SK-N-SH (cell line): ENCODE data around the gene VPS4B. TPM values are rescaled to one million over a fixed set of nuclear protein-coding genes. Genes with fewer than 3 reads are reported as not detected.

Experiments used
- CTCF ChIA-PET: fragments of 300-600, 350-600 bp; formaldehyde crosslinking; extraction: SDS; loops from one replicate; lab custom pipeline; 2021; lab: Yijun Ruan, JAX
- POLR2A ChIA-PET: fragments of 350-600 bp; sonication (Branson Sonifier 250); formaldehyde crosslinking; extraction: SDS; loops from one replicate; lab custom pipeline; 2020; ENCODE audit warnings: antibody characterized with exemption, inconsistent platforms; lab: Yijun Ruan, JAX
- DNase-seq: peaks from one replicate; pipeline ENCODE4 v3.0.0; 2012
- H2AFZ ChIP-seq: fragments of 200-600 bp; sonication (generic); 2 replicates; pipeline ENCODE4 v1.8.1; 2016; ENCODE audit warnings: antibody characterized with exemption, mild to moderate bottlenecking, low read depth
- H3F3A ChIP-seq: fragments of 200-600 bp; sonication (generic); replicated peaks from 2 replicates; pipeline ENCODE3; 2016; ENCODE audit warnings: antibody characterized with exemption, mild to moderate bottlenecking; ENCODE audit not compliant: insufficient read depth
- H3K27ac ChIP-seq, 2 experiments: fragments of 200-500 bp in 1 of 2; fragments of 200-600 bp in 1 of 2; sonication (Bioruptor generic) in 1 of 2; sonication (generic), shearing (Covaris generic) in 1 of 2; 2 replicates each; pipeline versions ENCODE4 v1.5.1 to v1.6.1; 2014 to 2016; ENCODE audit warnings: low read depth in 2 of 2, inconsistent platforms in 1 of 2, low read length in 1 of 2, mild to moderate bottlenecking in 1 of 2, mixed read lengths in 1 of 2
- H3K27me3 ChIP-seq: fragments of 200-600 bp; sonication (generic), shearing (Covaris generic); 2 replicates; pipeline ENCODE4 v1.6.1; 2016; ENCODE audit warnings: mixed run types; ENCODE audit not compliant: insufficient read depth
- H3K36me3 ChIP-seq, 2 experiments: fragments of 200-500 bp in 1 of 2; fragments of 200-600 bp in 1 of 2; sonication (Bioruptor generic) in 1 of 2; sonication (generic) in 1 of 2; replicated peaks in 1 of 2; 2 replicates each; pipeline versions ENCODE3 to v1.5.1; 2014 to 2016; ENCODE audit warnings: low read length in 1 of 2, mild to moderate bottlenecking in 1 of 2; ENCODE audit not compliant: insufficient read depth in 2 of 2, control insufficient read depth in 1 of 2
- H3K4me1 ChIP-seq, 2 experiments: fragments of 200-500 bp in 1 of 2; fragments of 200-600 bp in 1 of 2; sonication (Bioruptor generic) in 1 of 2; sonication (generic), shearing (Covaris generic) in 1 of 2; 2 replicates each; pipeline versions ENCODE4 v1.5.1 to v1.6.1; 2014 to 2016; ENCODE audit warnings: low read depth in 1 of 2, low read length in 1 of 2, mixed run types in 1 of 2; ENCODE audit not compliant: insufficient read depth in 2 of 2, control insufficient read depth in 1 of 2
- H3K4me2 ChIP-seq: fragments of 200-600 bp; sonication (generic), shearing (Covaris generic); 2 replicates; pipeline ENCODE4 v1.6.1; 2017; ENCODE audit warnings: mixed run types
- H3K4me3 ChIP-seq, 2 experiments: fragments of 200-500 bp in 1 of 2; fragments of 200-600 bp in 1 of 2; sonication (Bioruptor generic) in 1 of 2; sonication (generic), shearing (Covaris generic) in 1 of 2; 2 replicates each; pipeline versions ENCODE4 v1.5.1 to v1.8.1; 2014 to 2016; ENCODE audit warnings: low read depth in 2 of 2, inconsistent platforms in 1 of 2, low read length in 1 of 2, mild to moderate bottlenecking in 1 of 2, mixed read lengths in 1 of 2, moderate library complexity in 1 of 2
- H3K79me2 ChIP-seq: fragments of 200-600 bp; sonication (generic); 2 replicates; pipeline ENCODE4 v1.8.1; 2017; ENCODE audit warnings: mild to moderate bottlenecking; ENCODE audit not compliant: insufficient read depth
- H3K9ac ChIP-seq: fragments of 200-600 bp; sonication (generic); 2 replicates; pipeline ENCODE4 v1.6.1; 2017; ENCODE audit warnings: mixed run types
- H3K9me2 ChIP-seq: fragments of 200-600 bp; sonication (generic); 2 replicates; pipeline ENCODE4 v1.6.1; 2017; ENCODE audit warnings: mixed run types
- H3K9me3 ChIP-seq: fragments of 200-600 bp; sonication (generic); 2 replicates; pipeline ENCODE4 v1.6.1; 2017; ENCODE audit warnings: mixed run types, mild to moderate bottlenecking, moderate library complexity
- H4K20me1 ChIP-seq: fragments of 200-600 bp; sonication (generic); 2 replicates; pipeline ENCODE4 v1.6.1; 2017; ENCODE audit warnings: mild to moderate bottlenecking, mixed run types; ENCODE audit not compliant: insufficient read depth
- EZH2phosphoT487 ChIP-seq: fragments of 200-600 bp; sonication (generic); IDR thresholded peaks from 2 replicates; pipeline ENCODE4 v1.6.1; 2017; ENCODE audit warnings: low read depth, mixed run types, mild to moderate bottlenecking, antibody characterized with exemption, moderate library complexity, borderline replicate concordance
- FOSL2 ChIP-seq: IDR thresholded peaks from 2 replicates; pipeline ENCODE4 v1.4.0; 2012; ENCODE audit warnings: low read depth, mild to moderate bottlenecking, moderate library complexity, borderline replicate concordance
- FOXJ3 ChIP-seq: sonication (generic); formaldehyde crosslinking; IDR thresholded peaks from 2 replicates; pipeline ENCODE4 v1.5.1; 2020; ENCODE audit warnings: mild to moderate bottlenecking, missing genetic modification reagents
- FOXM1 ChIP-seq: IDR thresholded peaks from 2 replicates; pipeline ENCODE4 v1.4.0; 2012; ENCODE audit warnings: low read depth, mild to moderate bottlenecking
- GATA2 ChIP-seq: sonication (generic); formaldehyde crosslinking; IDR thresholded peaks from 2 replicates; pipeline ENCODE4 v1.5.0; 2020; ENCODE audit warnings: mild to moderate bottlenecking, missing genetic modification reagents
- MEF2A ChIP-seq: IDR thresholded peaks from 2 replicates; pipeline ENCODE4 v1.4.0; 2012; ENCODE audit warnings: low read depth, borderline replicate concordance
- RCOR1 ChIP-seq: fragments of 150-350 bp; IDR thresholded peaks from 2 replicates; pipeline ENCODE4 v1.6.1; 2017; ENCODE audit warnings: antibody characterized with exemption, low read length
- SMC3 ChIP-seq: IDR thresholded peaks from 2 replicates; pipeline ENCODE4 v1.6.1; 2012; ENCODE audit warnings: low read depth, low read length, improper control_type of control experiment
- TAF1 ChIP-seq: IDR thresholded peaks from 2 replicates; pipeline ENCODE4 v1.6.1; 2012; ENCODE audit warnings: low read depth, mild to moderate bottlenecking, low read length, moderate library complexity, borderline replicate concordance
- TEAD4 ChIP-seq: IDR thresholded peaks from 2 replicates; pipeline ENCODE4 v1.4.0; 2012; ENCODE audit warnings: mild to moderate bottlenecking, borderline replicate concordance; ENCODE audit not compliant: insufficient read depth
- YY1 ChIP-seq: IDR thresholded peaks from 2 replicates; pipeline ENCODE4 v1.4.0; 2012; ENCODE audit warnings: low read depth, mild to moderate bottlenecking
- WGBS: methylation state at CpG from one replicate; pipeline ENCODE4 v1.1.6; 2017; ENCODE audit warnings: low lambda C conversion rate; 5-methylcytosine and 5-hydroxymethylcytosine counted together
- polyA plus RNA-seq, 3 experiments: library from polyadenylated mRNA; depleted of rRNA; stranded (reverse); fragments of >200 nt; gene quantifications; 2 replicates each; pipeline ENCODE4 v1.2.3, GENCODE V29; 2012
- TF ChIP-seq, protein P1 (sequence below): IDR thresholded peaks from 2 replicates; pipeline ENCODE4 v1.6.1; 2012; ENCODE audit warnings: mild to moderate bottlenecking, low read depth, low read length, moderate library complexity
- TF ChIP-seq, protein P2 (sequence below): IDR thresholded peaks from 2 replicates; pipeline ENCODE4 v1.4.0; 2012; ENCODE audit warnings: low read depth
- TF ChIP-seq, protein P3 (sequence below): fragments of 200-600 bp; sonication (generic); IDR thresholded peaks from 2 replicates; pipeline ENCODE4 v1.6.1; 2017; ENCODE audit warnings: antibody characterized with exemption, mild to moderate bottlenecking, moderate library complexity
- TF ChIP-seq, protein P4 (sequence below): IDR thresholded peaks from 2 replicates; pipeline ENCODE4 v1.4.0; 2012; ENCODE audit warnings: low read depth, borderline replicate concordance
- TF ChIP-seq, protein P5 (sequence below): fragments of 150-350 bp; IDR thresholded peaks from 2 replicates; pipeline ENCODE4 v1.6.1; 2016; ENCODE audit warnings: mild to moderate bottlenecking, low read depth, low read length
- TF ChIP-seq, protein P6 (sequence below): IDR thresholded peaks from 2 replicates; pipeline ENCODE4 v1.4.0; 2012; ENCODE audit warnings: low read depth, borderline replicate concordance

VPS4B gene
- polyA plus RNA-seq, 1 of the 3 experiments (the other 2 are of a cell fraction), result 15.0 TPM

DNA sequence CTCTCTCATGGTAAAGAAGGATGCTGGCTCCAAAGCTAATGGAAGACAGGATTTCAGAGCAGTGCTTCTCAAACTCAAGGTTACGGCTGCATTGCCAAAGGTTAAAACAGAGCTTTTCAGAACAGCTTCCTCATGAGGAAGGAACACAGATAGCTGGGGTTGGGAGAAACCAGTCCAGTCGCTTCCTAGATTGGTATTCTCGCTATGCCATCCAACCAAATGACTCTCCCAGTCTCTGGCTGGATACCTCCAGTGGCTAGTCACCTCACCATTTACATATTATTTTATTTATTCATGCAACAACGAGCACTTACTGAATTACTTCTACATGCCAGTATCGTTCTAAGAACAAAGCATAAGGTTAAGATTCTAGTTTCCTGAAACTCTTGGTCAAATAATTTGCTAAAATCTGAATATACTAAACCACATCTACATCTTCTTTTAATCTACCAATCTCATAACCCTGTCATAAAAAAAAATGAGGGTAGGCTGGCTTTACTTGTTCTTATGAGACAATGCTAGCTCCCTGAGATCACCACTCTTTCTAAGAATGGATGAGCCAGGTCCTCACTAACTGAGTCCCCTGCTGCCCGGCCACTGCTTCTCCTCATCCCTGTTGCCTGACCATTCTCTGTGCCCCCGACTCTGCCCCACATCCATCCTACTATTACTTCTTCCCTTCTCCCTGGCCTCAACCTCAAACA lies 75.6 kb downstream of the VPS4B start:
- H3K4me3 ChIP-seq, result no peak overlapping the region
- H3K36me3 ChIP-seq, result peaks cover 52 to 64% of the 10 kb centered on the region in 2 experiments
- no peak for DNase-seq
- no peaks in the 10 kb centered on the region for H3K27me3 ChIP-seq
- H2AFZ ChIP-seq, result no peak overlapping the region
- TF ChIP-seq, protein P1, sequence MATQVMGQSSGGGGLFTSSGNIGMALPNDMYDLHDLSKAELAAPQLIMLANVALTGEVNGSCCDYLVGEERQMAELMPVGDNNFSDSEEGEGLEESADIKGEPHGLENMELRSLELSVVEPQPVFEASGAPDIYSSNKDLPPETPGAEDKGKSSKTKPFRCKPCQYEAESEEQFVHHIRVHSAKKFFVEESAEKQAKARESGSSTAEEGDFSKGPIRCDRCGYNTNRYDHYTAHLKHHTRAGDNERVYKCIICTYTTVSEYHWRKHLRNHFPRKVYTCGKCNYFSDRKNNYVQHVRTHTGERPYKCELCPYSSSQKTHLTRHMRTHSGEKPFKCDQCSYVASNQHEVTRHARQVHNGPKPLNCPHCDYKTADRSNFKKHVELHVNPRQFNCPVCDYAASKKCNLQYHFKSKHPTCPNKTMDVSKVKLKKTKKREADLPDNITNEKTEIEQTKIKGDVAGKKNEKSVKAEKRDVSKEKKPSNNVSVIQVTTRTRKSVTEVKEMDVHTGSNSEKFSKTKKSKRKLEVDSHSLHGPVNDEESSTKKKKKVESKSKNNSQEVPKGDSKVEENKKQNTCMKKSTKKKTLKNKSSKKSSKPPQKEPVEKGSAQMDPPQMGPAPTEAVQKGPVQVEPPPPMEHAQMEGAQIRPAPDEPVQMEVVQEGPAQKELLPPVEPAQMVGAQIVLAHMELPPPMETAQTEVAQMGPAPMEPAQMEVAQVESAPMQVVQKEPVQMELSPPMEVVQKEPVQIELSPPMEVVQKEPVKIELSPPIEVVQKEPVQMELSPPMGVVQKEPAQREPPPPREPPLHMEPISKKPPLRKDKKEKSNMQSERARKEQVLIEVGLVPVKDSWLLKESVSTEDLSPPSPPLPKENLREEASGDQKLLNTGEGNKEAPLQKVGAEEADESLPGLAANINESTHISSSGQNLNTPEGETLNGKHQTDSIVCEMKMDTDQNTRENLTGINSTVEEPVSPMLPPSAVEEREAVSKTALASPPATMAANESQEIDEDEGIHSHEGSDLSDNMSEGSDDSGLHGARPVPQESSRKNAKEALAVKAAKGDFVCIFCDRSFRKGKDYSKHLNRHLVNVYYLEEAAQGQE, result no peak
- TF ChIP-seq MEF2A, result no peak
- TF ChIP-seq FOXJ3 (CRISPR knock-in tag), result no peak
- TF ChIP-seq FOSL2, result no peak
- no peak for TF ChIP-seq EZH2phosphoT487
- TF ChIP-seq, protein P2, sequence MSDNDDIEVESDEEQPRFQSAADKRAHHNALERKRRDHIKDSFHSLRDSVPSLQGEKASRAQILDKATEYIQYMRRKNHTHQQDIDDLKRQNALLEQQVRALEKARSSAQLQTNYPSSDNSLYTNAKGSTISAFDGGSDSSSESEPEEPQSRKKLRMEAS, result no peak
- TF ChIP-seq, protein P3, sequence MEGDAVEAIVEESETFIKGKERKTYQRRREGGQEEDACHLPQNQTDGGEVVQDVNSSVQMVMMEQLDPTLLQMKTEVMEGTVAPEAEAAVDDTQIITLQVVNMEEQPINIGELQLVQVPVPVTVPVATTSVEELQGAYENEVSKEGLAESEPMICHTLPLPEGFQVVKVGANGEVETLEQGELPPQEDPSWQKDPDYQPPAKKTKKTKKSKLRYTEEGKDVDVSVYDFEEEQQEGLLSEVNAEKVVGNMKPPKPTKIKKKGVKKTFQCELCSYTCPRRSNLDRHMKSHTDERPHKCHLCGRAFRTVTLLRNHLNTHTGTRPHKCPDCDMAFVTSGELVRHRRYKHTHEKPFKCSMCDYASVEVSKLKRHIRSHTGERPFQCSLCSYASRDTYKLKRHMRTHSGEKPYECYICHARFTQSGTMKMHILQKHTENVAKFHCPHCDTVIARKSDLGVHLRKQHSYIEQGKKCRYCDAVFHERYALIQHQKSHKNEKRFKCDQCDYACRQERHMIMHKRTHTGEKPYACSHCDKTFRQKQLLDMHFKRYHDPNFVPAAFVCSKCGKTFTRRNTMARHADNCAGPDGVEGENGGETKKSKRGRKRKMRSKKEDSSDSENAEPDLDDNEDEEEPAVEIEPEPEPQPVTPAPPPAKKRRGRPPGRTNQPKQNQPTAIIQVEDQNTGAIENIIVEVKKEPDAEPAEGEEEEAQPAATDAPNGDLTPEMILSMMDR, result no peak
- TF ChIP-seq, protein P4, sequence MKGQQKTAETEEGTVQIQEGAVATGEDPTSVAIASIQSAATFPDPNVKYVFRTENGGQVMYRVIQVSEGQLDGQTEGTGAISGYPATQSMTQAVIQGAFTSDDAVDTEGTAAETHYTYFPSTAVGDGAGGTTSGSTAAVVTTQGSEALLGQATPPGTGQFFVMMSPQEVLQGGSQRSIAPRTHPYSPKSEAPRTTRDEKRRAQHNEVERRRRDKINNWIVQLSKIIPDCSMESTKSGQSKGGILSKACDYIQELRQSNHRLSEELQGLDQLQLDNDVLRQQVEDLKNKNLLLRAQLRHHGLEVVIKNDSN, result no peak
- no peak for TF ChIP-seq YY1
- TF ChIP-seq FOXM1, result no peak
- TF ChIP-seq SMC3, result no peak
- TF ChIP-seq, protein P5, sequence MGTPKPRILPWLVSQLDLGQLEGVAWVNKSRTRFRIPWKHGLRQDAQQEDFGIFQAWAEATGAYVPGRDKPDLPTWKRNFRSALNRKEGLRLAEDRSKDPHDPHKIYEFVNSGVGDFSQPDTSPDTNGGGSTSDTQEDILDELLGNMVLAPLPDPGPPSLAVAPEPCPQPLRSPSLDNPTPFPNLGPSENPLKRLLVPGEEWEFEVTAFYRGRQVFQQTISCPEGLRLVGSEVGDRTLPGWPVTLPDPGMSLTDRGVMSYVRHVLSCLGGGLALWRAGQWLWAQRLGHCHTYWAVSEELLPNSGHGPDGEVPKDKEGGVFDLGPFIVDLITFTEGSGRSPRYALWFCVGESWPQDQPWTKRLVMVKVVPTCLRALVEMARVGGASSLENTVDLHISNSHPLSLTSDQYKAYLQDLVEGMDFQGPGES, result no peak
- no peak for TF ChIP-seq TEAD4
- TF ChIP-seq TAF1, result no peak
- TF ChIP-seq, protein P6, sequence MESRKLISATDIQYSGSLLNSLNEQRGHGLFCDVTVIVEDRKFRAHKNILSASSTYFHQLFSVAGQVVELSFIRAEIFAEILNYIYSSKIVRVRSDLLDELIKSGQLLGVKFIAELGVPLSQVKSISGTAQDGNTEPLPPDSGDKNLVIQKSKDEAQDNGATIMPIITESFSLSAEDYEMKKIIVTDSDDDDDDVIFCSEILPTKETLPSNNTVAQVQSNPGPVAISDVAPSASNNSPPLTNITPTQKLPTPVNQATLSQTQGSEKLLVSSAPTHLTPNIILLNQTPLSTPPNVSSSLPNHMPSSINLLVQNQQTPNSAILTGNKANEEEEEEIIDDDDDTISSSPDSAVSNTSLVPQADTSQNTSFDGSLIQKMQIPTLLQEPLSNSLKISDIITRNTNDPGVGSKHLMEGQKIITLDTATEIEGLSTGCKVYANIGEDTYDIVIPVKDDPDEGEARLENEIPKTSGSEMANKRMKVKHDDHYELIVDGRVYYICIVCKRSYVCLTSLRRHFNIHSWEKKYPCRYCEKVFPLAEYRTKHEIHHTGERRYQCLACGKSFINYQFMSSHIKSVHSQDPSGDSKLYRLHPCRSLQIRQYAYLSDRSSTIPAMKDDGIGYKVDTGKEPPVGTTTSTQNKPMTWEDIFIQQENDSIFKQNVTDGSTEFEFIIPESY, result no peak
- TF ChIP-seq RCOR1, result no peak
- no peak for TF ChIP-seq GATA2 (CRISPR knock-in tag)
- TF ChIP-seq, all 33 proteins: peak for 0
- Histone ChIP-seq H3K9me2 (no peaks in the 10 kb centered on the region), H3K9me3 (no peaks in the 10 kb centered on the region), H3F3A (peaks cover 9% of the 10 kb centered on the region), H3K4me2 (no peak overlapping the region), H3K9ac (no peak overlapping the region), H4K20me1 (no peaks in the 10 kb centered on the region), H3K79me2 (no peaks in the 10 kb centered on the region; the same call in 1 of the 2 replicates), H3K27ac (no peak overlapping the region), H3K4me1 (peaks cover 0 to 7% of the 10 kb centered on the region in 2 experiments; a peak in 1 of 4 replicates)
- 92% methylated on average over 7 of the region's 7 CpGs for WGBS
- ChIA-PET CTCF (interaction anchor here (1.5 kb wide), 1 partner anchor 93 kb away, joined by 6 read pairs; no protein-coding TSS in a partner anchor), POLR2A (no interaction called here)
